ENCODE results near the gene SDR9C7.

GRCh38 chr12:56928262-56928661 lies 5.9 kb downstream of the SDR9C7 start:
- no peak for TF ChIP-seq CTCF (IDR thresholded peaks at IDR 0.05)
- TF ChIP-seq POLR2A (IDR thresholded peaks at IDR 0.05), result no peak
